Stimulated activated CD8-positive, alpha-beta memory T cell treated with anti-CD3 and anti-CD28 coated beads, Interleukin-15, amount 100 ng/mL, for 48 hours (primary cell): ENCODE measurements around the gene RPL15.

ENCODE experiments used
- DNase-seq, 2 donors: peaks; one replicate each; pipeline ENCODE4 v3.0.0-alpha.2; 2020; ENCODE audit warnings: low read depth in 2 of 2

RPL15 gene

DNA sequence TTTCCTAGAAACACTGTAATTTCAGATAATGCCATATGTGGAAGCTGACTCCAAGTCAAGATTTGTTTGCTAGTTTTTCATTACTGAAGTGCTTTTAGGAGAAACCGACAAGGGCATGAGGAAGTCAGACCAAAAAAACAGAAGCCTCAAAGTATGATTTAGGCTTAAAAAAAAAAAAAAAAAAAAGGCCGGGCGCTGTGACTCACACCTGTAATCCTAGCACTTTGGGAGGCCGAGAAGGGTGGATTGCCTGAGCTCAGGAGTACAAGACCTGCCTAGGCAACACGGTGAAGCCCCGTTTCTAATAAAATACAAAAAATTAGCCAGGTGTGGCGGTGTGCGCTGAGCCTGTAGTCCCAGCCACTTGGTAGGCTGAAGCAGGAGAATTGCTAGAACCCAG lies 11.6 kb downstream of the RPL15 start:
- no peak for DNase-seq

DNA sequence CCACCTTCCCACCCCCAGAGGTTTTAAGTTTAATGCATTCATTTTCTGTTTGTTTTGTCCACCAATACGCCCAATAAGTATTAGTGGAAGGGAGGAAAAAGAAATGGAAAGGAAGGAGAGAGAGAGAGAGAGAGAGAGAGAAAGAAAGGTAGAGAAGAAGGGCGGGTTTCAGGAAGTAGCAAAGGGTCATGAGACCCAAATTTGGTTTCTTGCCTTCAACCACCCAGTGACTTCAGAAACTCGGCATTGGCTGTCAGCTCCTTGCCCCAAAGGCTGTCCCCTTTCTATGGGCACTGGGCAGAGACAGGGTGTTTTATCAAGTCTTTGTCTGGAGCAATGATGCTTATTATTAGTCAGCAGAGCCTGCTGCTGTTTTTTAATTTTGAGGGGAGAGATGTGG lies 14.7 kb downstream of the RPL15 start:
- no peak for DNase-seq

DNA sequence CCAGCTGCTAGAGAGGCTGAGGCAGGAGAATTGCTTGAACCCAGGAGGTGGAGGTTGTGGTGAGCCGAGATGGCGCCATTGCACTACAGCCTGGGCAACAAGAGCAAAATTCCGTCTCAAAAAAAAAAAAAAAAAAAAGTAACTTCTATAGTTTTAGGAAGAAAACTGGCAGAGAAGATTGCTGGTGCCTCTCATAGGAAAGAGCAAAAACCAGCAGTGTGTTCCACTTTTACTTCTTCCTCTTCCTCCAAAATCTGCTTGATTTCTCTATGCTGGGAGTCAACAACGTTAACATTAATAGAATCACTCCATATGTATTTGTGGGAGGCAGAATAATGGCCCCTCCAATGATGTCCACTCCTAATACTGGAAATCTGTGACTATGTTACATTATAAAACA lies 15.6 kb downstream of the RPL15 start:
- DNase-seq: no peak

GRCh38 chr3:23934253-23934652 lies 17.3 kb downstream of the RPL15 start:
- DNase-seq: no peak

DNA sequence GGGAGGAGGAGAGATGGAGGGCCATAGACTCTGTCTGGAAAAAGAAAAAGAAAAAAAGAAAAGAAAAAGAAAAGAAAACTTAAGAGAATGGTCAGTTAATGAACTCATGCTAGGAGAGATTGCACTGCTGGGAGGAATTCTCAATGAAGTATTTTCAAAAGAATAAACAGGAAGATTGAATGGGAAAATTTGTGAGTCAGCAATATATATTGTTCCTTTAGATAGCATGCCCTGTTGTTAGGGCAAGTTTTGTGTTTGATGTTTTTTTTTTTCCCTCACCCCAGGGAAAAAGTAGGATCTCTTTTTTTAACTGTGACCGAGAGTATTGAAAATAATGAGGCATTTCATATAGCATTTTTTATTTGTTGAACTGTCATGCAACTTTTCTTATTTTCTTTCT lies 20.4 kb downstream of the RPL15 start:
- no peak for DNase-seq

DNA sequence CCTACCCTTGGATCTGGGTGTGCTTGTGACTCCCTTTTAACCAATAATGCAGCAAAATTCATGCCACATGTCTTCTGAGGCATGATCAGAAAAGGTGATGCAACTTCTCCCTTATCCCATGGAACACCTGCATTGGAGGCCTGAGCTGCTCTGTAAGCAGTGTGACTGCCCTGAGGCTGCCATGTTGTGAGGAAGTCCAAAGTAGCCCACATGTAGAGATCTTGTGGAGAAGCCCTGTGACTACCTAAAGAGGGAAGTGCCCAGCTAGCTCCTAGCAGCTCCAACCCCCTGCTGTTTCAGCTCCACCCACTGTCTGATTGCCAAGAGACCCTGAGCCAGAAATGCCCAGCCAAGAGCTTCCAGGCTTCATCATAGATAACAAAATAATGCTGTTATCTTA lies 21.8 kb downstream of the RPL15 start:
- DNase-seq: no peak

GRCh38 chr3:23940775-23941174 lies 23.8 kb downstream of the RPL15 start:
- DNase-seq: no peak

- no peak for DNase-seq
These were observed 24.5 kb downstream of the RPL15 start for GRCh38 chr3:23941440-23941839.

GRCh38 chr3:23942546-23942945 lies 25.6 kb downstream of the RPL15 start:
- no peak for DNase-seq

DNA sequence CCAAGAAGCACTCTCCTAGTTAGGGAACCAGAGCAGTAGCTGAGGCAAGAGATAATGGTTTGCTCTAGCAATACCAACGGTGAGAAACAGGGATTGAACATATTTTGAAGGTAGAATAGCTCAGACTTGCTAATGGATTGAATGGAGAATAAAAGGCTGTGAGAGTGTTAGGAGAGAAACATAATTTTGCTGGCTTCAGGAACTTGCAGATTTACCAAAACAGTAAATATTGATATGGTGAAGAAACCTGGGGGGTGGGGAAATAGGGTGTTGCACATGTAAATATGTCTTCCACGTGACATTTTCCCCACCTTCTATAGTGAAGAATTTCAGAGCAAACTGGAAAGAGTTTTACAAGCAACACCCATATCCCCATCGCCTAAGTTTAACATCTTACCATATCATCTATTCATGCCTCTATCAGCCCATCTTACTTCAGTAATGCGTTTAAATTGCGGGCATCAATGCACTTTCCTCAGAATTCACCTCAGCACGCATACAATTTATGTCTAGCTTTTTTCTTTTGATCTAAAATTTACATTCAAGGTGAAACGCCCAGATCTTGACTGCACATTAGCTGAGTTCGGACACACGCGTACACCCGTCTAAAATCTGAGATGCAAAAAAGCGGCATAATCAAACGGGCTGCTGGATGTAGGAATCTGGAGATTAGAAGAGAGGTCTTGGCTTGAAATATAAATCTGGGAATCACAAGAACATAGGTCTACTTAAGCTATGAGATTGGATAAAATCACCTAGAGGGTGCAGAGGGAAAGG lies 27.3 kb downstream of the RPL15 start:
- DNase-seq: no peak

DNA sequence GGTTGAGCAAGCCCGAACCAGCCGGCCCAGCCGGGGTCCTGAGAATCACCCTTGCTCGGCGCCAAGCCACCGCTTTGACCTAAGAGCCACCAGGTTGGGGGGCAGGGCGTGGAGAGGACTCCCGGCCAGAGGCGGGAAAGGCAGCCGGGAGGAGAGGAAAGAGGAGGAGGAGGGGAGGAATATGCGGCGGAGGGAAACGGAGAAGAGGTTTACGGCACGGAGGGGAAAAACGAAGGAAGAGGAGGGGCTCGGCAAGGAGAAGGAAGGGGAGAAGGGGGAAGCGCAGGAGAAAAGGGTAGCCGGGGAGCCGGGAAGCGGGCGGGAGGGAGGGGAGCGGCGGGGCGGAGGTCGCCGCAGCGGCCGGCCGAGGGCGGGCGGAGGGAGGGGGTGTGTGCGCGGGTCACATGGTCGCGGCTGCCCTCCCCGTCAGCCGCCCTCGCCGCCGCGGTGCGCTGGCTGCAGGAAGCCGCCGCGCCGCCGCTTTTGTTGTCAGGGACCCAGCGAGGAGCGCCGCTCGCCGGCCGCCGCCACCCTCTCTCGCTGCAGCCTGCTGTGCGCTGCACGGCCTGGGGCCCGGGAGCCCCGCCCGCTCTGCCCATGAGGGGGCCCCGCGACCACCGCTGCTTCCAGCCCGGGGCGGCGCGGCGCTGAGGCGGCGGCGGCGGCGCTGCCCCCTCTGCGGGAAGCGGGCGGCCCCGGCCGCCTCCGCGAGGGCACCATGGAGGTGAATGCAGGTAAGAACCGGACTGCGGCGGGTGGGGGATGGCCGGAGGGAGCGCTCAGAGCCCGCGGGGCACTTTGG lies 28.1 kb downstream of the RPL15 start, which contains the start of gene NR1D2:
Gene NR1D2, plus strand, starts transcription at position 426 of the 802 bp plus-strand sequence. Its CDS starts 293 bp downstream, at position 719.
- peak; percentile 70 for DNase-seq

DNA sequence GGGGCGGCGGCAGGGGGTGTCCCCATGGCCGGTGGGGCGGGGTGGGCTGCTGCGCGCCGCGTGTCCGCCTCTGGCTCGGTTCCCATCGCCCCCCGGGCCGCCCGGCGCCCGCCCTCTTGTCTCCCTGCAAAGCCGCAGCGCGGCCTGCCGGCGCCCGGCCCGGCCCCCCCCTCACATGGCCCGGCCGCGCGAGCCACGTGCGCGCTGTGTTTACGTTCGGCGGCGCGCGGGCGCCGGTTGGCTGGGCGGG lies 28.7 kb downstream of the RPL15 start:
- no peak for DNase-seq

DNA sequence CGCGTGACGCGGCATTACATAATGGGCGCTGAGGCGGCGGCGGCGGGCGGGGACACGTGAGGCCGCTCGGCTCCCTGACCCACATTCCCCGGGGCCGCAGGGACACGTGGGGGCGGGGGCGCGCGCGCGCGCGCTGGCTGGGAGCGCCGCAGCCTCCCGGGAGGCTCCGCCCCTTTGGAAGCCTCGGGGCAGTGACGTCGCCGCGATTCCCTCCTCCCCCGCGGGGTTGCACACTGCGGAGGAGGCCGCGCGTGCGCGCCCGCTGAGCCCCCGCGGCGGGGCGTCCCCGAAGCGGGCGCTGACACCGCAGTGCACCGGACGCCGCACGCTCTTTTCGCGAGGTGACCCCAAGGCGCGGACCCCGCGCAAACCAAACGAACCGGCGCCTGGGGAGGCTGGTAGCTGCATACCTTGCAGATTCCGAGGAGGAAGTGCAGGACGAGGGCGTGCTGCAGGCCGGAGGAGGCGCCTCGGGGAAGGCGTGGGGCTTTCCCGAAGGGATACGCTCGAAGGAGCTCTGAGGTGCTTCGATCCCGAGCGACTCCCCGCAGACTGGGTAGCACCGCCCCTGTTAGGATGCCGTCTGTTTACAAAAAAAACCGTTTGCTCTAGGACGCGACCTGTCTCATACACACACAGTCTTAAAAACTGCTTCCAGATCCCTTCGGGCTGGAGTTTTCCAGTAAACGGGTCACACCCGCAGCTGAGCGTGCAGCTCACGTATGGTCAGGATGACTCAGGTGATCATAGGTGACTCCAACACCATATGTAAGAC lies 29.2 kb downstream of the RPL15 start:
- DNase-seq: peak; percentile 94 to 97

DNA sequence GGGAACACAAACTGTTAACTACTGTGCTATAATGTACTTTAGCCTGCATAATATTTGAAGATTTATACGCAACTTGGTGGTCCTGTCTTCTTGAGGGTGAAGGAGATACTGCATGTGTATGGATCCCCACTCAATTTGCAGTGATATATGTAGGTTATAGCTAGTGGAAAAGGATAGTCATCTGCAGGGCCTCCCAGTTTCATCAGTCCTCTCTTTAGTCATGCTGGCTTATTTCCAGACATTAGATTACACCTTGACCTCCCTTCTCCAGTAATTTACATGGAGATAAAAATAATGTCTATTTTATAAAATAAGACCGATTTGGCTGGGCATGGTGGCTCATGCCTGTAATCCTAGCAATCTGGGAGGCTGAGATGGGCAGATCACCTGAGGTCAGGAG lies 31.8 kb downstream of the RPL15 start:
- no peak for DNase-seq

DNA sequence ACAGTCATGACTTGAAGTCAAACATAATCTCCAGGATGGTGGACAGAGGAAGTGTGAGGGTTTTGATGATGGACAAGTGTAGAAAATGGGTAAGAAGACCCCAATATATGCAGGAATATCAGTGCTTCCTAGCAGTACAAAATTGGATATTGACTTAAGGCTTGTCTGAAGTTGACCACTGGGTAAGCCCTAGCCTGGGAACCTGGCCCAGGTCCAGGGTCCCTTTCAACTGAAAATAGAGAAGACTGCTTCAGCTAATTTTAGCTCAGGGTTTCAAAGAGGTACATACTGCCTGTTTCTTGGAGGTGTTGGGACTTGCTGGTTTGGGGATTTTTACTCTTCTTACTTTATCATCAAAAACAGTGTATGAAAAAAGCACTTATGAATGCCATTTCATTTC lies 32.9 kb downstream of the RPL15 start:
- DNase-seq: no peak

GRCh38 chr3:23950293-23950692 lies 33.4 kb downstream of the RPL15 start:
- DNase-seq: no peak

DNA sequence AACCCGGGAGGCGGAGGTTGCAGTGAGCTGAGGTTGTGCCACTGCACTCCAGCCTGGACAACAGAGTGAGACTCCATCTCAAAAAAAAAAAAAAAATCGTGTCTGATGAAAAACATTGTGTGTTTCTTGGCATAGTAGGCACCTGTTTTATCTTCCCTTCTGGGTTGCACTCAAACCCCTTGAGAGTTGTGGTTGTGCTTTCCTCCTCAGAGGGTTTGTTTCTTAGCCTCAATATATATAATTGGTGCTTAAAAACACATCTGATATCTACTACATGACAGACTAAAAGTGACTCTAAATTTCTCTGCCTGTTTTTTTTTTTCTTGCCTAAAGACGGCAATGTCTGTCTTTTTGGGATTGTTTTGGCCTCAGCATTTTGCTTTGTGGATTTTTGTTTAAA lies 35.7 kb downstream of the RPL15 start:
- DNase-seq: no peak

GRCh38 chr3:23953523-23953922 lies 36.6 kb downstream of the RPL15 start:
- DNase-seq: no peak

GRCh38 chr3:23954144-23954543 lies 37.2 kb downstream of the RPL15 start:
- no peak for DNase-seq

DNA sequence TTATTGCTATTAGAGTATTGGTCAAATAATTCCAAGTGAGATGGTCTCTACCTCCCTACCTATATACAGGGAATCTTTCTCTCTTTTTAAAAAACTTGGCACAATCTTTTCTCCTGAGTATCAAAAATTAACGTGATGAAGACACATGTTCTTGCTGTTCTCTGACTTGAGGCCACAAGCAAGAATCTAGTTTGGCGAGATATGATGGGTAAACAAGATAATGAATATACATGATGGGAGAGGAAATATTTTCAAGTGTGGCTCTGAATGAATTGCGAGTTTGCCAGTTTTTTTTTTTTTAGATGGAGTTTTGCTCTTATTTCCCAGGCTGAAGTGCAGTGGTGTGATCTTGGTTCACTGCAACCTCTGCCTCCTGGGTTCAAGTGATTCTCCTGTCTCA lies 39.8 kb downstream of the RPL15 start:
- DNase-seq: no peak

- DNase-seq: peak in 1 of 2 donors; percentile 5
These were observed 42.4 kb downstream of the RPL15 start for GRCh38 chr3:23959135-23959900.

- DNase-seq: no peak
These were observed 43.7 kb downstream of the RPL15 start for GRCh38 chr3:23960649-23961048.
